CD4-positive, alpha-beta T cell treated with Interleukin-12 subunit alpha and Interleukin-12 subunit beta, for 1 hour (primary cell): ENCODE data around the gene GYG2.
A peak's percentile ranks its signal among the peaks of the same experiment; 100 is the strongest.
"Not testable (repeated sequence)": the region's sequence is repeated elsewhere in the genome, so short reads cannot be mapped to it uniquely, and the experiment has no call there.

ENCODE experiments used
- DNase-seq: peaks from one replicate; pipeline ENCODE4 v3.0.0-alpha.2; 2020

The GYG2 gene

GRCh38 chrX:2910109-2910508, 81.4 kb downstream of the GYG2 start:
- no peak for DNase-seq

DNA sequence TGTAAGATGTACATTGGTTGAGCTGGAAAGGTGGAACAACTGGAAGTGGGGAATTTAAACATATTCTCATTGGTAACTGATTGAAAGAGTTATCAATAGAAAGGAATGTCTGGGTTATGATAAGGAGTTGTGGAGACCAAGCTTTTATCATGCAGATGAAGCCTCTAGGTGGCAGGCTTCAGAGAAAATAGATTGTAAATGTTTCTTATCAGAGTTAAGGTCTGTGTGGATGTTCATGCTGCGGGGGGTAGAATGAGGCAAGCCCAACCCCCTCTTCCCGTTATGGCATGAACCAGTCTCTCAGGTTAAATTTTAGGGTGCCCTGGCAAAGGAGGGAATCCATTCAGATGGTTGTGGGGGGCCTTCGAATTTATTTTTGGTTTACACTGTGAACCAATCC, 84.4 kb downstream of the GYG2 start:
- no peak for DNase-seq

DNA sequence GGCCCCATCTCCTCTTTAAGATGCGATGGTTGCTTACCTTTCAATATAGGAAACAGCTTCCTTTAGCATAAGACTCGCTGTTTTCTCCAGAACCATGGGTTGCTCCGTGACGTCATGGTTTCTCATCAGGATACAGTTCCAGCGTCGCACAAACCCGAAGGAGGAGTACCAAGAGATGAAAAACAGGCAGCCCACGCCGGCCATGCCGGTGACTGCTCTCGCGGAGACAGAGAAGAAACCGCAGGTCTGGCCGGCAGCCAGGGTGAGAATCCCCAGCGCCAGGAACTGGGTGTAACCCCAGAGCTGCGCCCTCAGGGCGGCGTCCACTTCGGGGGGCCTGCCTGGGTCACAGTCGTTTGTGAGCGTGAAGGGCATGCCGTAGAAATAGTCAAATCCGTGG, 89.0 kb downstream of the GYG2 start:
- DNase-seq: no peak

DNA sequence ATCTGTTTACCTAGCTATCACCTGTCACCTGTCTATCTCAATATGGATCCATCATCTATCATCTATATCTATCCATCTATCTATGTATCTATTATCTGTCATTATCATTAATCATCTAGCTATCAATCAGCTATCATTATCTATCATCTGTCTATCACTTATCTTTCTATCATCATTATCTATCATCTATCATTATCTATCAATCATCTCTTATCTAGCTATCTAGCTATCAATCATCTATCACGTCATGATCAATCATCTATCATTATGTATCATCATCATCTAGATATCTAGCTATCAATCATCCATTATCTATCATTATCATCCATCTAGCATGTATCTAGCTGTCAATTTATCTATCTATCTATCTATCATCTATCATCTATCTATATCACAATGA, 92.5 kb downstream of the GYG2 start:
- no peak for DNase-seq

- no peak for DNase-seq
Observed at GRCh38 chrX:2921750-2922149, 93.0 kb downstream of the GYG2 start.

DNA sequence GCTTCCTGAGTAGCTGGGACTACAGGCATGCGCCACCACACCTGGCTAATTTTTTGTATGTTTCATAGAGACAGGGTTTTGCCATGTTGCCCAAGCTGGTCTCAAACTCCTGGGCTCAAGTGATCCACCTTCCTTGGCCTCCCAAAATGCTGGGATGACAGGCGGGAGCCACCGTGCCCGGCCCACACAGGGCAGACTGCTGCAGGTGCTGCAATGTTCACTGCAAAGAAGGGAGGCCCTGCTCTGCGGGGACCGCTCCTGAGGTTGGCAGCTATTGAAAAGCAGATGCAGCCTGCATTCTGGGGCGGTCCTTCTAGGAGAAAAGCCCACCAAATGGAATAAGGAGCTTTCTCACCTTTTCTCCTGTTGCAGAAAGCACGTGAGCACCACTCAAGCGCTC, 95.4 kb downstream of the GYG2 start:
- DNase-seq: no peak

- DNase-seq: not testable (repeated sequence)
Observed at GRCh38 chrX:2926255-2926654, 97.5 kb downstream of the GYG2 start.

GRCh38 chrX:2926664-2927275, 98.0 kb downstream of the GYG2 start:
- no peak for DNase-seq

- no peak for DNase-seq
Observed at GRCh38 chrX:2928191-2928582, 99.5 kb downstream of the GYG2 start.

- peak; percentile 53 for DNase-seq
Observed at GRCh38 chrX:2928583-2929434, 100.1 kb downstream of the GYG2 start, which contains the start of gene ARSD. TSS of gene ARSD (minus strand) at chrX:2929339. CDS start at chrX:2929275, 64 bp downstream.

GRCh38 chrX:2931155-2931554, 102.4 kb downstream of the GYG2 start:
- DNase-seq: no peak

GRCh38 chrX:2931612-2932011, 102.9 kb downstream of the GYG2 start:
- no peak for DNase-seq
